ENCODE results near the gene GHITM.

DNA sequence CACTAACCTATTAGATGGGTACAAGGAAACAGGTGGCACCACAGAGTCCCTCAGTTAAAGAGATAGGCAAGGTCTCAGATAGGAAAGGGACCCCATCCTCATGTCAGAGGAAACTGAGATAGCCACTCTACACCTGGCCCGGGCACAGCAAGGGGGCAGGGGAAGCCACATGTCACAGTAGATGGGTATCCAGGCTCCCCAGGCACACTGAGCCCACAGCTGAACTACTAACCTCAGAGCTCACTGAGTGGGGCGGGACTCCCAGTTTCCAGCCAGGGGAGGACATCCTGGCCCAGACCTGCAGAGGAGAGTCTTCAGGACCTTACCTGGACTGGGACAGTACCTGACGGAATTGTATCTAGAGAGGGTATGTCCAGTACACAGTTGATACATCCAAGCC, 51.3 kb downstream of the GHITM start:
- no peak for TF ChIP-seq CTCF (IDR thresholded peaks at IDR 0.05)
- no peak for TF ChIP-seq POLR2A (IDR thresholded peaks at IDR 0.05)
